K562 (cell line): ENCODE results near the gene CATSPER1. TPM values are rescaled to one million over a fixed set of nuclear protein-coding genes. Genes with fewer than 3 reads are reported as not detected.

Experiments used
- ATAC-seq: fragments of 200-7000 bp; cut with Tn5 transposase; 3 replicates; pipeline ENCODE4 v1.9.1; 2020; ENCODE audit warnings: moderate library complexity
- BruUV-seq: library from RNA; stranded (reverse); fragments of 400-500 nt; replicated peaks from 2 replicates; lab custom pipeline; 2021; lab: Mats Ljungman, UMichigan
- CTCF ChIA-PET: fragments of 300-600 bp; formaldehyde crosslinking; extraction: SDS; loops from one replicate; lab custom pipeline; 2021; ENCODE audit warnings: low intra/inter-chr PET ratio; lab: Yijun Ruan, JAX
- POLR2A ChIA-PET: fragments of 300-600, 350-650 bp; sonication (Branson Sonifier 250); formaldehyde crosslinking; extraction: SDS; loops from one replicate; lab custom pipeline; 2021; ENCODE audit warnings: antibody characterized with exemption, inconsistent platforms; lab: Yijun Ruan, JAX
- DNase-seq, 4 experiments: peaks; one replicate each; pipeline versions ENCODE4 v3.0.0 to v3.0.0-alpha.2; 2011 to 2018; ENCODE audit warnings: low spot score in 3 of 4, mixed read lengths in 3 of 4; ENCODE audit errors: extremely low read depth in 1 of 4
- FAIRE-seq: peaks from 2 replicates; lab custom pipeline; 2011; peaks lifted over from hg19 to GRCh38; lab: Jason Lieb, UNC
- H2AFZ ChIP-seq: 2 replicates; pipeline ENCODE4 v1.6.0; 2011; ENCODE audit warnings: low read depth, low read length, control low read depth, inconsistent platforms
- H3K27ac ChIP-seq: fragments of 200-600 bp; 3 replicates; pipeline ENCODE4 v1.8.0; 2011; ENCODE audit warnings: low read depth, mild to moderate bottlenecking, control low read depth, inconsistent platforms, low read length, moderate library complexity, mixed read lengths; ENCODE audit errors: extremely low read depth
- H3K27me3 ChIP-seq, 2 experiments: fragments of 300-600 bp in 1 of 2; 2 replicates in 1 of 2; 3 replicates in 1 of 2; pipeline versions ENCODE4 v1.6.0 to v1.8.0; 2011; ENCODE audit warnings: inconsistent platforms in 2 of 2, low read length in 2 of 2, mild to moderate bottlenecking in 1 of 2, mixed read lengths in 1 of 2, moderate library complexity in 1 of 2; ENCODE audit not compliant: control insufficient read depth in 2 of 2, insufficient read depth in 2 of 2
- H3K36me3 ChIP-seq: fragments of 300-600 bp; 3 replicates; pipeline ENCODE4 v1.8.0; 2011; ENCODE audit warnings: mild to moderate bottlenecking, low read length, inconsistent platforms; ENCODE audit not compliant: control insufficient read depth, insufficient read depth
- H3K4me1 ChIP-seq, 2 experiments: fragments of 200-600 bp in 1 of 2; replicated peaks in 1 of 2; 2 replicates in 1 of 2; 3 replicates in 1 of 2; pipeline versions ENCODE4 v1.5.1 to v1.8.0; 2011; ENCODE audit warnings: inconsistent platforms in 2 of 2, low read length in 2 of 2, mild to moderate bottlenecking in 1 of 2, mixed read lengths in 1 of 2, moderate library complexity in 1 of 2; ENCODE audit not compliant: control insufficient read depth in 2 of 2, insufficient read depth in 2 of 2
- H3K4me2 ChIP-seq: 2 replicates; pipeline ENCODE4 v1.6.1; 2011; ENCODE audit warnings: low read length, control low read depth, inconsistent platforms, mixed read lengths; ENCODE audit not compliant: insufficient read depth
- H3K4me3 ChIP-seq: fragments of 200-600 bp; sonication (generic), shearing (Covaris generic); 2 replicates; pipeline ENCODE4 v1.5.1; 2016; ENCODE audit warnings: control low read depth, inconsistent platforms
- H3K79me2 ChIP-seq: fragments of 200-600 bp; 3 replicates; pipeline ENCODE4 v1.8.0; 2011; ENCODE audit warnings: low read length, inconsistent platforms; ENCODE audit not compliant: control insufficient read depth, insufficient read depth
- H3K9ac ChIP-seq, 2 experiments: 2 replicates each; pipeline versions ENCODE4 v1.6.0 to v1.6.1; 2011; ENCODE audit warnings: low read depth in 2 of 2, low read length in 2 of 2, control low read depth in 1 of 2, inconsistent platforms in 1 of 2, mild to moderate bottlenecking in 1 of 2, mixed read lengths in 1 of 2; ENCODE audit not compliant: insufficient read depth in 1 of 2
- H3K9me1 ChIP-seq: one replicate; pipeline ENCODE4 v1.6.0; 2011; ENCODE audit warnings: inconsistent platforms, mild to moderate bottlenecking, low read length, moderate library complexity; ENCODE audit not compliant: control insufficient read depth, insufficient read depth
- H3K9me3 ChIP-seq: replicated peaks from 2 replicates; pipeline ENCODE4 v1.5.1; 2011; ENCODE audit warnings: low read depth, low read length, inconsistent platforms; ENCODE audit not compliant: control insufficient read depth, insufficient read depth
- H4K20me1 ChIP-seq: replicated peaks from 2 replicates; pipeline ENCODE4 v1.6.1; 2011; ENCODE audit warnings: low read length, inconsistent platforms, mixed read lengths; ENCODE audit not compliant: control insufficient read depth, insufficient read depth
- ARNT ChIP-seq, 2 experiments: fragments of 450-650 bp; IDR thresholded peaks; 2 replicates each; pipeline ENCODE4 v1.6.1; 2016; ENCODE audit warnings: mild to moderate bottlenecking in 1 of 2
- BCLAF1 ChIP-seq, 2 experiments: fragments of 450-650 bp in 1 of 2; IDR thresholded peaks; 2 replicates each; pipeline ENCODE4 v1.6.1; 2011 to 2017; ENCODE audit warnings: low read depth in 2 of 2, antibody characterized with exemption in 1 of 2, borderline replicate concordance in 1 of 2, low read length in 1 of 2, mild to moderate bottlenecking in 1 of 2, mixed read lengths in 1 of 2; ENCODE audit not compliant: control insufficient read depth in 1 of 2
- CREM ChIP-seq: IDR thresholded peaks from 2 replicates; pipeline ENCODE4 v1.6.1; 2014; ENCODE audit warnings: antibody characterized with exemption, low read depth
- ESRRB ChIP-seq: fragments of 250-450 bp; sonication (Bioruptor Pico); IDR thresholded peaks from 2 replicates; pipeline ENCODE4 v1.5.0; 2020; ENCODE audit warnings: mild to moderate bottlenecking, moderate library complexity, borderline replicate concordance
- GATAD2A ChIP-seq: fragments of 450-650 bp; IDR thresholded peaks from 2 replicates; pipeline ENCODE4 v1.6.1; 2017
- MAFG ChIP-seq: fragments of 450-650 bp; conservative IDR thresholded peaks from 2 replicates; pipeline ENCODE4 v1.6.1; 2016; ENCODE audit warnings: missing genetic modification characterization, missing compliant biosample characterization
- MCM7 ChIP-seq, 2 experiments: fragments of 450-650 bp; IDR thresholded peaks; 2 replicates each; pipeline ENCODE4 v1.6.1; 2016 to 2018
- NFIC ChIP-seq: fragments of 450-650 bp; IDR thresholded peaks from 2 replicates; pipeline ENCODE4 v1.6.1; 2017; ENCODE audit warnings: mild to moderate bottlenecking, inconsistent platforms
- NFRKB ChIP-seq: fragments of 450-650 bp; IDR thresholded peaks from 2 replicates; pipeline ENCODE4 v1.6.1; 2016; ENCODE audit warnings: low read depth
- SMARCA5 ChIP-seq: fragments of 450-650 bp; IDR thresholded peaks from 2 replicates; pipeline ENCODE4 v1.6.1; 2016
- XRCC4 ChIP-seq: IDR thresholded peaks from one replicate; pipeline ENCODE4 v1.6.1; 2011; ENCODE audit not compliant: insufficient read depth, insufficient read length; ENCODE audit errors: extremely low read depth
- ZNF41 ChIP-seq: fragments of 250-450 bp; sonication (Bioruptor Pico); conservative IDR thresholded peaks from 2 replicates; pipeline ENCODE4 v1.4.0; 2020; ENCODE audit warnings: mild to moderate bottlenecking
- ZNF79 ChIP-seq: fragments of 250-450 bp; sonication (Bioruptor Pico); IDR thresholded peaks from 2 replicates; pipeline ENCODE4 v1.4.0; 2020; ENCODE audit warnings: low read depth, mild to moderate bottlenecking, moderate library complexity
- WGBS: fragments of 100-300 bp; shearing (Covaris generic); methylation state at CpG from one replicate; pipeline ENCODE4 v1.1.6; 2016; ENCODE audit warnings: low coverage, mixed read lengths; ENCODE audit not compliant: insufficient coverage; ENCODE audit errors: missing lambda C conversion rate; 5-methylcytosine and 5-hydroxymethylcytosine counted together
- in situ Hi-C: fragments of 300-500 bp; cut with MboI; formaldehyde crosslinking; loops from 4 replicates; pipeline ENCODE4 v1.15.0; 2018; ENCODE audit warnings: inconsistent platforms, mixed read lengths
- intact Hi-C: fragments of 100-400 bp; cut with micrococcal nuclease; formaldehyde crosslinking; loops from 2 replicates; pipeline ENCODE4 v1.14.2; 2022
- polyA plus RNA-seq, 8 experiments: library from polyadenylated mRNA; depleted of rRNA in 4 of 8; stranded (reverse) in 5 of 8; unstranded in 3 of 8; fragments of >200 nt; fragmentation: Nextera tagmentation in 2 of 8; fragmentation: Illumina TruSeq in 1 of 8; extraction: Ambion mirVana in 2 of 8; extraction: Trizol in 1 of 8; gene quantifications; 2 replicates each; pipeline versions ENCODE4 v1.2.1 to v1.2.3, GENCODE V29; 2011 to 2014; ENCODE audit warnings: inconsistent platforms in 1 of 8, missing spikeins in 1 of 8
- total RNA-seq, 7 experiments: library from RNA; depleted of rRNA in 6 of 7; stranded (reverse); fragments of >200 nt in 6 of 7; fragmentation: Illumina TruSeq in 2 of 7; extraction: Trizol in 2 of 7; gene quantifications; 2 replicates each; pipeline versions ENCODE4 v1.2.1 to v1.2.3, GENCODE V29; 2011 to 2021; ENCODE audit warnings: low replicate concordance in 1 of 7

The CATSPER1 gene
- total and polyA plus RNA-seq, 9 of the 15 experiments (the other 6 are each of a cell fraction or from before 2014, with no cell fraction given): 0.21 to 3.3 (median 0.76) TPM

DNA sequence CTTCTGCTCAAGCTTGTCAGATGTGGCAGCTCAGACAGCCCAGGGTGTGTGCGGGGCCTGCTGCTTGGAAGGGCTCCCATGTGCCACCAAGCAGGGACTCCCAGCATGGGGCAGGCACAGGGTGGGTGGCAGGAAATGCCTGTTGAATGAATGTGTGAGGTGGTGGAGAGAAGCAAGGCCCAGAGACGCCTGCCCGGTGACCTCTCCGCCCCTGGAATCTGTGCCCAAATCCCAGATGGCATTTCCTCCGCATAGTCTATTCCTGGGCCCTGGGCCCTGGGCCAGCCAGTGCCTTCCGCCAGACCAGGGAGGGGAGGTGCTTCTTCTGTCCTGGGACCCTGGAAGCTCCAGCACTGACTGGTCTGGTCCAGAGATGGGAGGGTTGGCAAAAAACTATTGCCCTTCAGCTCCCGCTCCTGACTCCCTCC is 10.8 kb downstream of the CATSPER1 start:
- no peak overlapping the region for H3K27ac ChIP-seq
- H3K4me2 ChIP-seq: no peak overlapping the region
- DNase-seq (no peak), ATAC-seq (no peak), FAIRE-seq (no peak)
- H3K9me1 ChIP-seq: peaks cover 5% of the 10 kb centered on the region
- H3K4me1 ChIP-seq: peaks cover 29 to 68% of the 10 kb centered on the region in 2 experiments
- H3K4me3 ChIP-seq: no peak overlapping the region
- no peaks in the 10 kb centered on the region for H3K36me3 ChIP-seq
- no peaks in the 10 kb centered on the region for H3K79me2 ChIP-seq
- no TSS peak for BruUV-seq
- POLR2A ChIA-PET: interaction anchor here (1.6 kb wide), 1 partner anchor 10 kb away, joined by 4 read pairs; no protein-coding TSS in a partner anchor
- H3K27me3 ChIP-seq: no peaks in the 10 kb centered on the region
- intact Hi-C loops: no loop called here
- H4K20me1 ChIP-seq: no peaks in the 10 kb centered on the region
- CTCF ChIA-PET: no interaction called here
- in situ Hi-C loops: no loop called here
- TF ChIP-seq SMARCA5 (no peak), NFRKB (no peak), MAFG (no peak), GATAD2A (no peak), ESRRB (CRISPR knock-in tag) (no peak)
- peak overlapping the region in 1 of 2 experiments; percentile 50; a peak in 2 of 4 replicates for H3K9ac ChIP-seq
- H3K9me3 ChIP-seq: no peaks in the 10 kb centered on the region
- H2AFZ ChIP-seq: no peak overlapping the region
- WGBS: 87% methylated on average over 7 of the region's 7 CpGs

DNA sequence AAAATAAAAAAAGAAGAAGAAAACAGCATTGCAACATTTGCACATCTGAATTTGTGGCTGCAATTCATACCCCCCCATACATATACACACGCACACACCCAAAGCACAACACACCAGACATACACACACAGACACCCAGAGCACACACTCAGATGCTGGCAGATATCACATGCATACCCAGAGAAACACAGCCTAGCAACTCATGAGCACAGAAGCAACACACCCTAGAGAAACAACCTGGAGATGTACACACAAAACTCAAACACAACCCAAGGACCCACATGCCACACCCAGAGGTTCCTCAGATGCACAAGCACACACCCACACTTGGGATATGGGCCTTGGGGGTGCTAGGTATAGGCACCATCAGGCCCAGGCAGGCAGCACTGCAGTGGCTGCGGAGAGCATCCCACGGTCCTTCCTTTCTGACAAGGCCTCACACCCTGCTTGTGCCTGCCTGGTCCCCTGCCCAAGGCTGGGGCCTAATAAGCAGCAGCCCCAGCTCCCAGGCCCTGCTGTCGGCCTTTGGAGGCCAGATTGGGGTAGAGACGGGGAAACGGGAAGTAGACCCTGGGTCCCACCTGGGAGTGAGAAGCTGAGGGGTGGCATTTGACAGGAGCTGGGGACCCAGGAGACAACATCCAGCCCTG is 11.3 kb downstream of the CATSPER1 start:
- POLR2A ChIA-PET: interaction anchor here (1.6 kb wide), 1 partner anchor 9 kb away, joined by 4 read pairs; no protein-coding TSS in a partner anchor
- WGBS: 81% methylated on average over 6 of the region's 6 CpGs
- Histone ChIP-seq H3K9me3 (no peaks in the 10 kb centered on the region), H3K9ac (peak overlapping the region in 1 of 2 experiments; percentile 50; a peak in 2 of 4 replicates), H2AFZ (no peak overlapping the region), H3K27me3 (no peaks in the 10 kb centered on the region), H4K20me1 (no peaks in the 10 kb centered on the region), H3K4me1 (peaks cover 29 to 63% of the 10 kb centered on the region in 2 experiments), H3K79me2 (no peaks in the 10 kb centered on the region), H3K4me2 (no peak overlapping the region), H3K36me3 (no peaks in the 10 kb centered on the region), H3K4me3 (no peak overlapping the region), H3K27ac (no peak overlapping the region), H3K9me1 (peaks cover 5% of the 10 kb centered on the region)
- in situ Hi-C loops: no loop called here
- intact Hi-C loops: no loop called here
- no TSS peak for BruUV-seq
- no peak for FAIRE-seq
- DNase-seq: no peak
- CTCF ChIA-PET: no interaction called here
- ATAC-seq: no peak
- TF ChIP-seq ZNF79 (CRISPR knock-in tag): no peak
- TF ChIP-seq MCM7 (IDR thresholded peaks at IDR 0.05): no peak
- TF ChIP-seq XRCC4: no peak
- no peak for TF ChIP-seq BCLAF1 (IDR thresholded peaks at IDR 0.05; ENCODE audit: borderline replicate concordance in 1 of 2, control insufficient read depth in 1 of 2, low read depth in 2 of 2, low read length in 1 of 2)
- TF ChIP-seq NFIC: no peak
- no peak for TF ChIP-seq ARNT (IDR thresholded peaks at IDR 0.05)
- TF ChIP-seq ZNF41 (CRISPR knock-in tag): no peak
- no peak for TF ChIP-seq CREM
